Inferior parietal cortex (tissue), 1 donor: Measurements from ENCODE around the gene SEMA3D.

ENCODE experiments used
- DNase-seq: peaks from one replicate; pipeline ENCODE4 v3.0.0-alpha.2; 2016; ENCODE audit errors: extremely low spot score

SEMA3D gene

DNA sequence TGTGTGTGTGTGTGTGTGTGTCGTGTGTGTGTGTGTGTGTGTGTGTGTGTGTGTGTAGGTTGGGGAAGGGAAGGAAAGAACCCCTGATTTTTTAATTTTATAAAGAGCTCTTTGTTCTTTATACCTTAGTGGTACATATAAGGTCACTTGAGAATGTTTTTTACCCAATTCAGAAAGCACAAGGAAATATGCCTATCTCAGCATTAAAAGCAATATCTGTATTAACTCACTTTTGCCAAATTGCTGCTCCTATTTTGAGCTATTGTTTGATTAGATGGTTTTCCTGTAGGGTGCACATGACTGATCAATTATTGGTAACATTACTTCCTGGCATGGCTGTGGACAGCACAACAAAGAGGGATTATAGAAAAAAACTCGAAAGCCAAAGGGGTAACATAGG is 60.5 kb downstream of the SEMA3D start:
- no peak for DNase-seq

DNA sequence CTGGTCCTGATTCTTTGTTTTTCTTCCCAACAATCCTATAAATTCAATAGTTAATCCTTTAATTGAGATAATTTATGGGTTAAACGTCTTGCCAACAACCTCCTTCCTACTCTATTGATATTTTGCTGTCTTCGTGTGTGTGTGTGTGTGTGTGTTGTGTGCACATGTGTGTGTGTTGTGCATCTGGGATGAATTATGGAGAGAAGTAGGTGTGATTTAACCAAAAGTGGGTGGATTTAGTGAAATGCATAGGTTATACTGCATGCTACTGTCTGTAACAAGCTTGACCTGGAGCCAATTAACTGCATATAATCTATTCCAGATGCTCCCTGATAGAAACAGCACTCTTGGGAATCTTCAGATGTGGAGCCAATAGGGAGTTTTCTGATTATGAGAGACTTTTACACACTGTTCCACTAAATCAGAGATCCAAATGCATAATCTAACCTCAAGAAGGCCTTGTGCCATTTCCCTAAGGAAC is 61.2 kb downstream of the SEMA3D start:
- DNase-seq, result no peak

DNA sequence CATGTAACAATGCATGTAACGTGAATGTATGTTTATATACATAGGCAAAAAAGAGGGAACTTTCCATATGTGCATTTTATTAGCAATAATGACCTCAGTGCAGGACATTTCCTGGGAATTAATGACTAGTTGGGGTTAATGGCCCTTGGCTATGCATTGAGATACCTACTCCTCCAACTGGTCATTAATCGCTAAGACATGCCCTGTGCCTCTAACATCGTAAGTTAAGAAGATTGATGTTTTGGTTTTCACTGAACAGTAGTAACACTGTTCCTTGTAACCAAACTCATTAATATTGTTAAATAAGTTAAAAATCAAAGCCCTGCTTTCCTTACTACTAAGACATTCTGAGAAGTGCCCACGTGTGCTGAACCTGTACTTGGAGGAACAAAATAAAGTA is 61.7 kb downstream of the SEMA3D start:
- no peak for DNase-seq

DNA sequence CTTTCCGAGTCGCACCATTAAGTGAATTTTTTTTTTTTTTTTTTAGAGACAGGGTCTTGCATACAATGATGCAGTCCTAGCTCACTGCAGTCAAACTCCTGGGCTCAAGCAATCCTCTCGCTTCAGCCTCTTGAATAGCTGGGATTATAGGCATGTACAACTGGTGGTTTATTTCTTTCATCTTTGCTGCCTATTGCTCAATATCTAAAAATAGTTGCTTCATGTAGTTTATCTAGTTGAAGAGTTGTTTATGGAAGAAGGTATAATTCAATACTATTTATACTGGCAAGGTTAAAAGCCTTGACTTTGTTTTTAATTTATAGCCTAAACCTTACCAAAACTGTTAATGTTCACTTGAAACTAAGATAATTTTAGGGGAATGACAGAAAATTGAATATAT is 66.9 kb downstream of the SEMA3D start:
- no peak for DNase-seq

DNA sequence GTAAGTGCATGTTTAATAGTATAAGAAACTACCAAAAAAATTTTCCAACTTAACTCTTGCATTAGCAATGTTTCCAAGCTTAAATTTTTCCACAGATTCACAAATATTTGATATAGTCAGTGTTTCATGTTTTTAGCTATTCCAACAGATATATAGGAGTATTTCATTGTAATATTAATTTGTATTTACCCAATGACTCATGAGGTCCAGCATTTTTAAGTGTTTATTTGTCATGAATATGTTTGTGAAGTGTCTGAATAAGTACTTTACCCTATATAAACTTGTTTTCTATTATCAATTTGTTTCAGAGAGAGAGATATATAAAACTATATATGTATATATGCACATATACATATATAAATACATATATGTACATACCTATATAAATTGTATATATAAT is 71.0 kb downstream of the SEMA3D start:
- no peak for DNase-seq

DNA sequence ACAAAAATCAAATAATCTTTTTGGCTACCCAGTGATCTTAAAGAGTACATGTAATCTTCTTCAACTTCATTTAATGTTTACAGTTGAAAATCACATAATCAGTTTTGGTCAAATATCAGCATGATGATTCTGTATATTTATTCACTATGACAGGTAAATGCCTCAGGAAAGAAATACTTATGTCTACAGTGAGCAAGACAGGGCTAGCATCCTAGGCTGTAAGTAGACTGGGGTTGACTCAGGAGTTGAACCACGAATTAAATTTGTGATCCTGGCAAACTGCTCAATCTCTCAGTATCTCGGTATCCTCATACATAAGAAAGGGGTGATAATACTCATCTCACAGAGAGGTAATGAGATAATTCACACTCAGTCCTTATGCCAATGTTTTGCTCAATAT is 71.8 kb downstream of the SEMA3D start:
- DNase-seq, result no peak

DNA sequence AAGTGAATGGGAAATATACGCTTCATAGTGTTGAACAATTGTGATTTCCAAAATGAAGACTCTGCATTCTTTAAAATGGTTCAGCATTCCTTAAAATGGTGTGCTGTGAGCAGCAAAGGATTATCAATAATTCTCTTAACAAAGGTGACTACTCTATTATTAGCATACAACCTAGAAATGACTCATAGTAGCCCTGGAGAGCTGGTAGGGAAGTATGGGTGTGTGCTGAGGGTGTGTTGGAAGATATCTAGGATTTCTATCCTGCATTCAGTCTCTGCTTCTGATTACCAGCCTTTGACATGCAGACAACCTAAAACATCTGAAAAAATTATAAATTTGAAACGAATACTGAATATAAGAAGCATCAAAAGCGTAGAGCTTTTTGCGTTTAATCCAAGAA is 72.5 kb downstream of the SEMA3D start:
- no peak for DNase-seq

DNA sequence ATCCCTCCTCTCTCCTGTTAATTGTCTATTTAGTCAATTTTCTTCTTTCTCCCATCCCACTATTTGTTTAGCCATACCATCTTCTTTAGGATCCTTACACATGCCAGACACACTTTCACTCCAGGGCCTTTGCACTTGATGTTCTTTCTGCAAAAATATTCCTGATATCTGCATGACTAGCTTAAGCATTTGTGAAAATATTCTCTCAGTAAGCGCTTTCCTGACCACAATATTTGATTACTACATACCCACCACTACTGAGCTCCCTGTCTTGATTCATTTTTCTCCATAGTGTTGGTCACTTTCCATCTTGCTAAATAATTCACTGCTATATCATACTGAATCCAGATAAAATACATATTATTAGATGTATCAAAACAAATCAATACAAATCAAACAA is 75.1 kb downstream of the SEMA3D start:
- no peak for DNase-seq

DNA sequence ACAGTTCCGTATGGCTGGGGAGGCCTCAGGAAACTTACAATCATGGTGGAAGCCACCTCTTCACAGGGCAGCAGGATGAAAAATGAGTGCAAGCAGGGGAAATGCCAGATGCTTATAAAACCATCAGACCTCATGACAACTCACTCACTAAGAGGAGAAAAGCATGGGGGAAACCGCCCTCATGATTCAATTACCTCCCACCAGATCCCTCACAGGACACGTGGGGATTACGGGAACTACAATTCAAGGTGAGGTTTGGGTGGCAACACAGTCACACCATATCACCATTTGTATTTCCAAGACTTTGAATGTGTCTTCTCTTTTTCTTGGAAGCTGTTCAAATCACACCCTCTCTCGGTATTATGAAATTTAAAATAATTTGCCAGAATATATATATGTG is 80.1 kb downstream of the SEMA3D start:
- DNase-seq, result no peak

DNA sequence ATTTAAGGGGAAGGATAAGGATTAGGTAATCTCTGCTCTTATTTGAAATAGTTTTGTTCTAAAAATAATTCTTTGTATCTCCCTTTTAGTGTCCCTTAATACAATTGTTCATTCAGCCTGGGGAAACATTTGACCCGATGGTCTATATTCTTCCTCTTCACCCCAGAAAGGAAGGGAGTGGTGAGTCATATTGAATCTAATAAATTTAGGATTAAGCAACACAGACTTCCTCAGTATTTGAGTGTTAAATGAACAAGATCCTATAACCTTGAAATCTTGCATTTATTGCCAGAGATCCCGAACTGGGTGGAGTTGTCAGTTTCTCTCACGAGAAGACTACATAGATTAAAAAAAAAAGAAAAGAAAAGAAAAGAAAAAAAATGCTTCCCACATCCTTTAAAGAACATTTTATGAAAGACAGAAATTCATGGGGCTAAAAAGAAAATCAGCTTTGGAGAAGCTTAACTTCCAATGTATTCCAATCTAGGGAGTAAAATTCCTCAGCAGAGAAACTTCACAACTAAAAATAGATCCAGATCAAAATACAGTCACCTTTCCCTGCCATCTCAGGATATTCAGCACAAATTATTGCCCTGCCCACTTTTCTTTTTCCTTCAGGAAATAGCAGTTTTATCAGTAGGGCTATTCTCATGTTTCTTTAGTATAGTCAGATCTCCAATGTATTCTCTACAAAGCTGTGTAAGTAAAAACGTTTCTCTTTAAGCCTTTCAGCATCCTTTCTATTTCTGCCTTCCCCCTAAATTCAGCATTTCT is 82.2 kb downstream of the SEMA3D start:
- no peak for DNase-seq

DNA sequence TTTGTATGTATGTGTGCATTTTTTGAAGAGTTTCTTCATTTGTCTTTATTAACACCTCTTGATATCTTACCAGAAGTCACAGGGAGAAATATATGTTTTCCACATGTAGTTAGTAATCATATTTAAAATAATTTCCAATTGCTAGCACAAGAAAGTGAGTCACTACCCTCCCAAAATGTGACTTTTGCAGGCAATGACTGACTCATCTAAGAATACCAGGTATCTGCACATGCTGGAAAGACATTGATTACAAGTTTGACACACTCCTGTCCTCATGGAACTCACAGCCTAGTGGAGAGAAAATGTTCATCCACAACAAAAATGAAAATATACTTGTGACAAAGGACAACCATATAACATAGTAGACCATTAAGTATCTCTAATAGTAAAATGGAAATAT is 82.9 kb downstream of the SEMA3D start:
- DNase-seq, result no peak

DNA sequence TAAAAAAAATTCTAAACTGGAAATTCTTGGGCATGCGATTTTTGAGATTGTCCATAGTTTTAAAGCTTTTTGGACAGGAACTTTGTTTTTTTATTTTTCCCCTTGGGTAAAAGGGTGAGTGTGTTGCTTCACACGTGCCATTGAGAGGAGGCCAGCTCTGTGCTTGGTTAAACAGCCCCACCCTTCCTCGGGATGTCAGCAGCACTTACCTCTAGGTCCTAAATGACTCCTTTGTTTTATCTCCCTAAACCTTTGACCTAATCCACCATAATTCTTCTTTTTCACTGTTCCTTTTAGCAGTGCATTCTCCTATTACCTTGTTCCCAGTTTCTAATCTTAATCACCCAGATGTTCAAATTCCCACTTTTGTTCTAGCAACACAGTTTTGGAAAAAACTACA is 83.5 kb downstream of the SEMA3D start:
- no peak for DNase-seq

DNA sequence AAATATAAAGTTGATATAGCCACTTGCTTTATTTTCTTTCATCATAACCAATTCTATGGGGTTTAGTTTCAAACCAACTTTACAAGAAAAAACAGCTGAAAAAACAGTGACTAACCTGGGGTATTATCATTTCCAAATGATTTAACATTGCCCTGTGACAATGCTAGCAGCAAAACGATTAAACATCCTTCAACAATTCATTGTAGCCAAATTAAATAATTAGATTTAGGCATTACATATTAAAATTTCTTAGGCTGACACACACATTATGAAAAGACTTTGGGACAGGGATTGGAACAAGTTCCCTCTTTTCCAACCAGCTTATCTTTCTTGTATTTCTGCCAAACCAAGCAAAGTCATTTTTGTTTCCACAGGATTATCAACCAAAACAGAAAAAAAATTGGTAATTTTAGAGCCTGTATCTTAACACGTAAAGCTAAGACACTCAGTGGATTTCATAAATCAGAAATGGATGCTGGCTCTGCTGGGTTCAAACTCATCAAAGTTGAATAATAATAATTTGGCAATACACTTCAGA is 84.0 kb downstream of the SEMA3D start:
- no peak for DNase-seq

DNA sequence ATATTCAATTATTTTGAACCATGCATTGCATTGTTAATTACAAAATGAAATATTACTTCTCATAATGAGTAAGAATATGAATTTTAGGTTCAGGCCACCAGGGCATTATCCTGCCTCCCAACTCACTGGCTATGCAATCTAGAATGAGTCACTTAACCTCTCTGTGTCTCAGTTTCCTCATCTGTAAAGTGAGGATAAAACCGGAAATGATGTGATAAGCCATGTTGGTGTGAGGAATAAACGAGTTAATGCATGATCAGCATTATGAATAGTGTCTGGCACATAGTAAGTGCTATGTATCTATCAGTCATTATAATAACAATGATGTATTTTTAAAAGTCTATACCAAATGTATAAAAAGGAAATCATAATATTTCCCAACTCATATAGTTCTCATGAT is 85.5 kb downstream of the SEMA3D start:
- DNase-seq, result no peak

DNA sequence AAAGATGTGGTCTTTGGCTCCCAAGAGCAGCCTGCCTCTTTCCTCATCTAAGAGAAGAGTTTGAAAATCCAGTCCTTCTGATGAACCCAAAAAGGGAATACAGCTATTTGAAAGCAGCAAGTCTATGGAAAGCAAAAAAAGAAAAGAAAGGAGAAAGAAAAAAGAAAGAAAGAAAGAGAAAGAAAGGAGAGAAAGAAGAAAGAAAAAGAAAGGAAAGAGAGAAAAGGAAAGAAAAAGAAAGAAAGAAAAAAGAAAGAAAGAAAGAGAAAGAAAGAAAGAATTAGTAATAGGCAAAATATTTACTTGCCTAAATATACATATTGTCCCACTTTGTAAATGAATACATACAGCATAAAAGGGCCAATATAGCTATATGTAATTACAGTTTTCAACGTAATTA is 89.0 kb downstream of the SEMA3D start:
- no peak for DNase-seq

DNA sequence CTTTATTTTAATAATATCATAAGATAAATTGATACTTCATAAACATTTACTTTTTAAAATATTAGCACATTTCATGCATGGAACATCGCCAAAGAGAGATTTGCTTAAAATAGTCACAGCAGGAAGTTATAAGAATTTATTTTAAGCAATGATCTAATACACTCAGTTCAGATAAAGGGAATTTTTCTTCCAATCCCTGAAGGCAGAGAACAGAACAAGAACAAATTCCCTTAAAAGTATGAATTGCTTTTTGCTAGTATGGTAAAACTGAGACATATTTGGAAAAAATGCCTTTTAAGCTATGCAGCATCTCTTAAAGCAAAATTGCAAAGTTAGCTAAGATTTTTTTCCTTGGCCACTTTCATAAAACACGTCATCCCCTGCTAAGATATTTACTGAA is 91.0 kb downstream of the SEMA3D start:
- no peak for DNase-seq

DNA sequence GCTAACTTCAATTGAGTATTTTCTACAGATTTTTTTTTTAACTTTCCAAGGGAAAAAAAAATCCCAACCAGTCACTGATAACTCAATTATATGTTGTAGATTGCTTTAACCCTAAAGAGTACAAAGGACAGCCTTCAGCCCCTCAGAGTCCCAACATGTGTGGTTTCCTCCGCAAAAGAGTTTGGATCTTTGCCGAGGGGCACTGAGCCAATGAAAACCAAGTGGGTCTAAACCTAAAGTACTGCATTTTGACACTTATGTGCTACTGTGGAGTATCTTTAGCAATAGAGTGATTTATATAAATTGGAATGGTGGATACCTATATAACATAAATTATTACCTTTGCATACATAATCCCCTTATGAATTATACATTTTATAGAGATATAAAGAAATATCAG is 91.5 kb downstream of the SEMA3D start:
- DNase-seq, result no peak

DNA sequence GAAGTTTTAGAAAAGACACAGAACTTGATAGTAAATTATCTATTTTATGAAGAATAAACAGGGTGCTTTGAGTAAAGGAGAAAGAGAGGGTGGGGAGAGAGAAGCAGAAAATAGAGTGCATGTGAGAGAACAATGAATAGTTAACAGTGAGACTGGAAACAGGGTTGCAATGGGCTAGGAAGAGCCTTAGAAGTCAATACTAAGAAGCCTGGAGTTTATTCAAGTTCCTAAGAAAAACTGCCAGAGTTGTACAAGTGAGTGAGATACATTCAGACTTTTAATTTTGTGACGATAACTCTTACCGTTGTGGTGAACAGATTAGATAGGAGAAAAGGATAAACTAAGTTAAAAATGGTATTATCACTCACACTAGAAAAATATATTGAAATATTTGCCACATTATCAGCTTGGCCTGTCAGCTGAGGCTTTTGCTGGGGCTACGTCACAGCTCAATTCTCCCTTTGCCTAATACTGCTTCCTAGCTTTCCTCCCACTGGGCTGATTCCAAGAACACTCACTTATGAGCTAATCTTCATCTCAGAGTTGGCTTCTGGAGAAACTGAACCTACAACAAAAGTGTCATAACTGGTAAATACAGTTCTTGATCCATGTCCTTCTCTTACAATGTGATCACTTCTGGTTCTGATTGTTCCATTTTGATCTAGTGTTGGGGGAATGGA is 92.7 kb downstream of the SEMA3D start:
- DNase-seq, result no peak

DNA sequence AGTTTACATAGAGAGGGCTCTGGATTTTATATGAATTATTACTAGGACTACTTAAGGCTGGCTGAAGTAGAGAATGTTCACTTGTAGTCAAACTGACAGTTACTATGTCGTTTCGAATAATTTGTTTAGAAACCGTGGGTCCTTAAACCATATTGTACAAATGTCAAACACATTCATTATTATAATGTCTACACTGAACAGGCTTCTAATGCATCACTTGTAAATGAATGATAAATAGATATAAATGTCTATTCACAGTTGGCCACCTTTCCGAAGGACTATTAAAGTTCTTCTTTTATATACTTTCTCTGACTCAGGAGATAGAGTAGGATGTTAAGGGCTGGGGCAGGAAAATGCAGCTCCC is 95.3 kb downstream of the SEMA3D start:
- no peak for DNase-seq

DNA sequence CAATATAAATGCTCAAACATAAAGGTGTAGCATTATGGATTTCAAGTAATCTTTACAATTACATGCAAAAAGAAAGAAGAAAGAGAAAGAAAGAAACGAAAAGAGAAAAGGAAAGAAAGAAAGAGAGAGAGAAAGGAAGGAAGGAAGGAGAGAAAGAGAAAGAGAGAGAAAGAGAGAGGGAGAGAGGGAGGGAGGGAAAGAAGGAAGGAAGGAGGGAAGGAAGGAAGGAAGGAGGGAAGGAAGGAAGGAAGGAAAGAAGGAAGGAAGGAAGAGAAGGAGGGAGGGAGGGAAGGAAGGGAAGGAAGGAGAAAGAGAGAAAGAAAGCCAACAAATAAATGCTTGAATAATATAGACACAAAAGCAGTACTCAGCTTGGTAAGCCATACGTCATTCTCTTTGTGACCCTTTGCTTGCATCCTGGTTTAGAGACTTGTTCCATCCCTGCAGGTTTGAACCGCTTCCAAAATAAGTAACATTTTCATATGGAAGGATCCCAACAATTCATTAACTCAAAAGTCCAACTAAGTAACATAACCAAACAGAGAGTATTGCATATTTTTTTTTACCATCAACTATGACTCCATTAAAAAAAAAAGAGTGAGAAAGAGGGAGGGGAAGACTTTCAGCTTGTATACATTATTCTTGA is 95.8 kb downstream of the SEMA3D start:
- no peak for DNase-seq

DNA sequence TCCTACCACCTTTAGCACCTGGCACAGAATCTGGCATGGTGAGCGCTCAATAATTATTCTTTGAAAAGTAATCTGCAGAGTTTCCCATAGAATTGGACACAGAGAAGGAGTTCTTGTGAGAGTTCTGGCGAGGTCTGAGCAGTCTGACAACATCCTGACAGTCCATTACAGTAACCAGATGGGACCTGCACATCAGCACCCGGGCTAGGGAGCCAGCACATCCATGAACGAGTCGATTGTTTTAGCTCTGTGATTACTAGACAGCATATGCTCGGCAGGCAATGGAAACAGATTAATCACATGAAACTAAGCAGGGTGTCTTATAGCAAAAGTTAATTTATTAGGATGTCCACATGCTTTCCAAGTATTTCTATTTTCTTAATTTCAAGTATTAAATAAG is 96.7 kb downstream of the SEMA3D start:
- DNase-seq, result no peak

DNA sequence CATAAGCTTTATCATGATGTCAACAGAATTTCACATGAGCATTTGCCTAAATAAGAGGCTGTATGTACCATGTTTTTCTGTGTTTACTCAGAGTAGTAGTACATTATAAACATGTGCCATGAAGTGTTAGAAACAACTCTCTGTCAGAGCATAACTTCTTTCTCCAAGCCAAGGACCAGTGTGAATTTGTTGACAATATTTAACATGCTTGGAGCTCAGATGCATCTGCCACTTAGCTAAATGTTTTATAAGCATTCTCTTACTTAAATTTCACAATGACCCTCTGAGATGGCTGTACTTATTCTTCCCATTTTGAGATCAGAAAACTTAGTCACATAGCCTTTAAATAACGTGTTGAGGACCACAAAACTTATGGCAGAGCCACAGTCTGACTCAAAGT is 105.0 kb downstream of the SEMA3D start:
- no peak for DNase-seq

DNA sequence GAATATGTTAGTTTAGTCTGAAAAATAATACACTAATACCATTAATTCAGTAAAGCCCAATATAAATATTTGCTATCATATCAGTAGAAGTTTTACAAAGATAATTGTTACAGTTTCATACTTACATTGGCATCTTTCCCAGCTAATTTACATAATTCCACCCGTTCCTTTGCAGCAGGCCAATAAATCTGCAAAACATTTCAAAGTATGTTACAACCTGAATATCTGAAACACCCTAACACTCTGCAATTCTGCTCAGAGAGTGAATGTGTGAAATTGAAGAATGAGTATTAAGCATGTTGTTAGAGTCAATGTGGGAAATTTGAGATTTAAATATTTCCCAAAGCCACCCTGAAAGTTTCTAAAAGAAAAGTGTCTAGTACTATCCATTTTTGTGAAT is 105.5 kb downstream of the SEMA3D start:
- no peak for DNase-seq
